ENCODE measurements around the gene NSF.
"Not testable (repeated sequence)": the region's sequence is repeated elsewhere in the genome, so short reads cannot be mapped to it uniquely, and the experiment has no call there.

DNA sequence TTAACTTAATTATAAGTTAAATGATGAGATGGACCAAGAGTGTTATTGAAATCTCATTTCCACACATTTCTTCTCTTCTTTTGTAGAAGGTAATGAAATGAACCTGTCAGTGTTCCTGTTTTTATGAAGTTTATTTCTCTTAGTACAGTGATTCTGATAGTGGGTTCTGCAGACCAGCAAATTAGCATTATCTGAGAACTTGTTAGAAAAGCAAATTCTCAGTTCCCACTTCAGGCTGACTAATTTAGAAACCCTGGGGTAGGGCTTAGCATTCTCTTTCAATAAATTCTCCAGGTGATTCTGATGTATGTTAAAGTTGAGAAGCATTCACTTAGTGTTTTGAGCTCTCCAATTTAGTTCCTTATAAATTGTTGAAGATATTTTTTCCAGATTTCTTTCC is 12.7 kb downstream of the NSF start:
- TF ChIP-seq, protein P1, sequence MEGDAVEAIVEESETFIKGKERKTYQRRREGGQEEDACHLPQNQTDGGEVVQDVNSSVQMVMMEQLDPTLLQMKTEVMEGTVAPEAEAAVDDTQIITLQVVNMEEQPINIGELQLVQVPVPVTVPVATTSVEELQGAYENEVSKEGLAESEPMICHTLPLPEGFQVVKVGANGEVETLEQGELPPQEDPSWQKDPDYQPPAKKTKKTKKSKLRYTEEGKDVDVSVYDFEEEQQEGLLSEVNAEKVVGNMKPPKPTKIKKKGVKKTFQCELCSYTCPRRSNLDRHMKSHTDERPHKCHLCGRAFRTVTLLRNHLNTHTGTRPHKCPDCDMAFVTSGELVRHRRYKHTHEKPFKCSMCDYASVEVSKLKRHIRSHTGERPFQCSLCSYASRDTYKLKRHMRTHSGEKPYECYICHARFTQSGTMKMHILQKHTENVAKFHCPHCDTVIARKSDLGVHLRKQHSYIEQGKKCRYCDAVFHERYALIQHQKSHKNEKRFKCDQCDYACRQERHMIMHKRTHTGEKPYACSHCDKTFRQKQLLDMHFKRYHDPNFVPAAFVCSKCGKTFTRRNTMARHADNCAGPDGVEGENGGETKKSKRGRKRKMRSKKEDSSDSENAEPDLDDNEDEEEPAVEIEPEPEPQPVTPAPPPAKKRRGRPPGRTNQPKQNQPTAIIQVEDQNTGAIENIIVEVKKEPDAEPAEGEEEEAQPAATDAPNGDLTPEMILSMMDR (IDR thresholded peaks at IDR 0.05; ENCODE audit: insufficient read depth, low read length), result not testable (repeated sequence)
- not testable (repeated sequence) for TF ChIP-seq GABPA, POLR2AphosphoS5 (IDR thresholded peaks at IDR 0.05; ENCODE audit: low read depth)
- TF ChIP-seq, protein P2, sequence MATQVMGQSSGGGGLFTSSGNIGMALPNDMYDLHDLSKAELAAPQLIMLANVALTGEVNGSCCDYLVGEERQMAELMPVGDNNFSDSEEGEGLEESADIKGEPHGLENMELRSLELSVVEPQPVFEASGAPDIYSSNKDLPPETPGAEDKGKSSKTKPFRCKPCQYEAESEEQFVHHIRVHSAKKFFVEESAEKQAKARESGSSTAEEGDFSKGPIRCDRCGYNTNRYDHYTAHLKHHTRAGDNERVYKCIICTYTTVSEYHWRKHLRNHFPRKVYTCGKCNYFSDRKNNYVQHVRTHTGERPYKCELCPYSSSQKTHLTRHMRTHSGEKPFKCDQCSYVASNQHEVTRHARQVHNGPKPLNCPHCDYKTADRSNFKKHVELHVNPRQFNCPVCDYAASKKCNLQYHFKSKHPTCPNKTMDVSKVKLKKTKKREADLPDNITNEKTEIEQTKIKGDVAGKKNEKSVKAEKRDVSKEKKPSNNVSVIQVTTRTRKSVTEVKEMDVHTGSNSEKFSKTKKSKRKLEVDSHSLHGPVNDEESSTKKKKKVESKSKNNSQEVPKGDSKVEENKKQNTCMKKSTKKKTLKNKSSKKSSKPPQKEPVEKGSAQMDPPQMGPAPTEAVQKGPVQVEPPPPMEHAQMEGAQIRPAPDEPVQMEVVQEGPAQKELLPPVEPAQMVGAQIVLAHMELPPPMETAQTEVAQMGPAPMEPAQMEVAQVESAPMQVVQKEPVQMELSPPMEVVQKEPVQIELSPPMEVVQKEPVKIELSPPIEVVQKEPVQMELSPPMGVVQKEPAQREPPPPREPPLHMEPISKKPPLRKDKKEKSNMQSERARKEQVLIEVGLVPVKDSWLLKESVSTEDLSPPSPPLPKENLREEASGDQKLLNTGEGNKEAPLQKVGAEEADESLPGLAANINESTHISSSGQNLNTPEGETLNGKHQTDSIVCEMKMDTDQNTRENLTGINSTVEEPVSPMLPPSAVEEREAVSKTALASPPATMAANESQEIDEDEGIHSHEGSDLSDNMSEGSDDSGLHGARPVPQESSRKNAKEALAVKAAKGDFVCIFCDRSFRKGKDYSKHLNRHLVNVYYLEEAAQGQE (IDR thresholded peaks at IDR 0.05; ENCODE audit: insufficient replicate concordance, low read depth), result not testable (repeated sequence)

Measured in HL-60 (cell line).